GM18870 (cell line): ENCODE results near the gene CD3D.

ENCODE experiments used
- ATAC-seq: cut with Tn5 transposase; IDR thresholded peaks from one replicate; pipeline ENCODE4 v1.9.1; 2021; ENCODE audit warnings: moderate library complexity; ENCODE audit not compliant: unreplicated experiment

Gene CD3D

GRCh38 chr11:118342503-118343161 lies at the start of gene CD3D:
Gene CD3D, minus strand, starts transcription at chr11:118342705. Its CDS starts 98 bp downstream, at chr11:118342607.
- no peak for ATAC-seq

GRCh38 chr11:118383657-118384056 lies 41.2 kb upstream of the CD3D start:
- no peak for ATAC-seq

- no peak for ATAC-seq
Measured at GRCh38 chr11:118382954-118383353, 40.4 kb upstream of the CD3D start.

- no peak for ATAC-seq
Measured at GRCh38 chr11:118380571-118380970, 38.1 kb upstream of the CD3D start.

GRCh38 chr11:118379497-118379896 lies 37.0 kb upstream of the CD3D start:
- no peak for ATAC-seq

- no peak for ATAC-seq
Measured at GRCh38 chr11:118375978-118376377, 33.5 kb upstream of the CD3D start.

- ATAC-seq, result no peak
Measured at GRCh38 chr11:118374729-118375128, 32.2 kb upstream of the CD3D start.

- ATAC-seq, result no peak
Measured at GRCh38 chr11:118373871-118374270, 31.4 kb upstream of the CD3D start.

GRCh38 chr11:118373263-118373662 lies 30.8 kb upstream of the CD3D start:
- ATAC-seq, result no peak

- no peak for ATAC-seq
Measured at GRCh38 chr11:118370774-118371173, 28.3 kb upstream of the CD3D start.

GRCh38 chr11:118366287-118366686 lies 23.8 kb upstream of the CD3D start:
- no peak for ATAC-seq

GRCh38 chr11:118364956-118365615 lies 22.6 kb upstream of the CD3D start:
- no peak for ATAC-seq

GRCh38 chr11:118359295-118359958 lies 16.9 kb upstream of the CD3D start, which contains the start of gene UBE4A:
Gene UBE4A, plus strand, starts transcription at chr11:118359600. Its CDS starts 5,481 bp downstream, at chr11:118365081.
- ATAC-seq, result peak; percentile 76

GRCh38 chr11:118358071-118358470 lies 15.6 kb upstream of the CD3D start:
- no peak for ATAC-seq

GRCh38 chr11:118353084-118353710 lies 10.7 kb upstream of the CD3D start:
- ATAC-seq, result no peak

GRCh38 chr11:118349475-118349874 lies 7.0 kb upstream of the CD3D start:
- no peak for ATAC-seq

GRCh38 chr11:118343981-118344515 lies 1.5 kb upstream of the CD3D start, which contains the start of gene CD3G:
Gene CD3G, plus strand, starts transcription at chr11:118344344. Its CDS starts 80 bp downstream, at chr11:118344424.
- ATAC-seq, result no peak

- no peak for ATAC-seq
Measured at GRCh38 chr11:118343248-118343647, 743 bp upstream of the CD3D start.

GRCh38 chr11:118341815-118342489 lies 553 bp downstream of the CD3D start:
- ATAC-seq, result no peak

- ATAC-seq, result no peak
Measured at GRCh38 chr11:118341261-118341660, 1.2 kb downstream of the CD3D start.

- no peak for ATAC-seq
Measured at GRCh38 chr11:118340449-118340848, 2.1 kb downstream of the CD3D start.
